Endodermal cell (in vitro differentiated cells): ENCODE results near the gene GJA3. TPM values are rescaled to one million over a fixed set of nuclear protein-coding genes. Genes with fewer than 3 reads are reported as not detected.

Source experiments
- DNase-seq: peaks from one replicate; pipeline ENCODE4 v3.0.0-alpha.2; 2017
- H3K27ac ChIP-seq: 2 replicates; pipeline ENCODE4 v1.5.1; 2013; ENCODE audit warnings: mild to moderate bottlenecking, low read depth, low read length, moderate library complexity
- H3K27me3 ChIP-seq: 2 replicates; pipeline ENCODE4 v1.6.1; 2013; ENCODE audit warnings: mild to moderate bottlenecking, low read length, moderate library complexity; ENCODE audit not compliant: insufficient read depth, control insufficient read depth, poor library complexity, severe bottlenecking
- H3K36me3 ChIP-seq: 2 replicates; pipeline ENCODE4 v1.7.0; 2013; ENCODE audit warnings: mild to moderate bottlenecking, low read length, moderate library complexity; ENCODE audit not compliant: control insufficient read depth, insufficient read depth
- H3K4me1 ChIP-seq: one replicate; pipeline ENCODE4 v1.7.0; 2013; ENCODE audit warnings: low read length; ENCODE audit not compliant: control insufficient read depth, insufficient read depth
- H3K4me3 ChIP-seq: 2 replicates; pipeline ENCODE4 v1.5.1; 2013; ENCODE audit warnings: mild to moderate bottlenecking, low read length, moderate library complexity
- H3K9ac ChIP-seq: 2 replicates; pipeline ENCODE4 v1.6.1; 2013; ENCODE audit warnings: mild to moderate bottlenecking, low read length, moderate library complexity; ENCODE audit not compliant: poor library complexity, severe bottlenecking; ENCODE audit errors: extremely low read depth
- H3K9me3 ChIP-seq: 2 replicates; pipeline ENCODE4 v1.6.1; 2013; ENCODE audit warnings: mild to moderate bottlenecking, low read length, moderate library complexity; ENCODE audit not compliant: control insufficient read depth
- H3K27ac Mint-ChIP-seq: 2 replicates; pipeline ENCODE4 v1.8.0; 2020; ENCODE audit warnings: mixed read lengths
- H3K27me3 Mint-ChIP-seq: 2 replicates; pipeline ENCODE4 v1.8.0; 2021; ENCODE audit warnings: mild to moderate bottlenecking, mixed read lengths; ENCODE audit not compliant: insufficient read depth
- H3K36me3 Mint-ChIP-seq: 2 replicates; pipeline ENCODE4 v1.8.0; 2020; ENCODE audit warnings: low read depth, mixed read lengths
- H3K4me1 Mint-ChIP-seq: 2 replicates; pipeline ENCODE4 v1.8.0; 2020; ENCODE audit warnings: mixed read lengths
- H3K4me3 Mint-ChIP-seq: 2 replicates; pipeline ENCODE4 v1.8.0; 2020; ENCODE audit warnings: mild to moderate bottlenecking, moderate library complexity, mixed read lengths
- H3K9me3 Mint-ChIP-seq: 2 replicates; pipeline ENCODE4 v1.8.0; 2020; ENCODE audit warnings: mild to moderate bottlenecking, mixed read lengths
- WGBS, 2 experiments: methylation state at CpG; one replicate each; pipeline versions ENCODE4 v1.1.5 to v1.1.7; 2013; ENCODE audit warnings: missing lambda C conversion rate in 2 of 2, mixed read lengths in 1 of 2; ENCODE audit not compliant: insufficient coverage in 1 of 2, insufficient read length in 1 of 2; 5-methylcytosine and 5-hydroxymethylcytosine counted together
- total RNA-seq, 2 donors: library from RNA; stranded (reverse); fragmentation: NEBNext Ultra II Directional in 1 of 2; extraction: Animal tissue kit (Norgen Biotek cat#: 25700) in 1 of 2; gene quantifications; 2 replicates in 1 of 2; 3 replicates in 1 of 2; pipeline ENCODE4 v1.2.1, GENCODE V29; 2021
- TF ChIP-seq, protein P1 (sequence below): fragments of 200-600 bp; sonication (generic); conservative IDR thresholded peaks from 2 replicates; pipeline ENCODE4 v1.5.0; 2021; ENCODE audit warnings: antibody characterized with exemption, mild to moderate bottlenecking

GJA3 gene
- total RNA-seq, 2 donors from 2014 or later, result 0.07 to 0.09 TPM

GRCh38 chr13:20173116-20173746, 12.4 kb upstream of the GJA3 start:
- H3K9me3 ChIP-seq, result no peaks in the 10 kb centered on the region
- TF ChIP-seq, protein P1, sequence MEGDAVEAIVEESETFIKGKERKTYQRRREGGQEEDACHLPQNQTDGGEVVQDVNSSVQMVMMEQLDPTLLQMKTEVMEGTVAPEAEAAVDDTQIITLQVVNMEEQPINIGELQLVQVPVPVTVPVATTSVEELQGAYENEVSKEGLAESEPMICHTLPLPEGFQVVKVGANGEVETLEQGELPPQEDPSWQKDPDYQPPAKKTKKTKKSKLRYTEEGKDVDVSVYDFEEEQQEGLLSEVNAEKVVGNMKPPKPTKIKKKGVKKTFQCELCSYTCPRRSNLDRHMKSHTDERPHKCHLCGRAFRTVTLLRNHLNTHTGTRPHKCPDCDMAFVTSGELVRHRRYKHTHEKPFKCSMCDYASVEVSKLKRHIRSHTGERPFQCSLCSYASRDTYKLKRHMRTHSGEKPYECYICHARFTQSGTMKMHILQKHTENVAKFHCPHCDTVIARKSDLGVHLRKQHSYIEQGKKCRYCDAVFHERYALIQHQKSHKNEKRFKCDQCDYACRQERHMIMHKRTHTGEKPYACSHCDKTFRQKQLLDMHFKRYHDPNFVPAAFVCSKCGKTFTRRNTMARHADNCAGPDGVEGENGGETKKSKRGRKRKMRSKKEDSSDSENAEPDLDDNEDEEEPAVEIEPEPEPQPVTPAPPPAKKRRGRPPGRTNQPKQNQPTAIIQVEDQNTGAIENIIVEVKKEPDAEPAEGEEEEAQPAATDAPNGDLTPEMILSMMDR, result no peak
- peaks cover 6% of the 10 kb centered on the region for H3K4me1 Mint-ChIP-seq
- H3K27me3 Mint-ChIP-seq, result peaks cover 28% of the 10 kb centered on the region
- peaks cover 5% of the 10 kb centered on the region for H3K27me3 ChIP-seq
- H3K36me3 Mint-ChIP-seq, result no peaks in the 10 kb centered on the region
- DNase-seq, result peak; percentile 5
- no peak overlapping the region for H3K9ac ChIP-seq
- 90% methylated on average over 2 to 7 of the region's 8 CpGs for whole genome bisulfite sequencing, 2 experiments
- no peak overlapping the region for H3K4me3 Mint-ChIP-seq
- no peaks in the 10 kb centered on the region for H3K9me3 Mint-ChIP-seq
- H3K27ac ChIP-seq, result no peak overlapping the region
- H3K4me3 ChIP-seq, result no peak overlapping the region
- H3K27ac Mint-ChIP-seq, result no peak overlapping the region
- H3K36me3 ChIP-seq, result no peaks in the 10 kb centered on the region
- H3K4me1 ChIP-seq, result no peaks in the 10 kb centered on the region

DNA sequence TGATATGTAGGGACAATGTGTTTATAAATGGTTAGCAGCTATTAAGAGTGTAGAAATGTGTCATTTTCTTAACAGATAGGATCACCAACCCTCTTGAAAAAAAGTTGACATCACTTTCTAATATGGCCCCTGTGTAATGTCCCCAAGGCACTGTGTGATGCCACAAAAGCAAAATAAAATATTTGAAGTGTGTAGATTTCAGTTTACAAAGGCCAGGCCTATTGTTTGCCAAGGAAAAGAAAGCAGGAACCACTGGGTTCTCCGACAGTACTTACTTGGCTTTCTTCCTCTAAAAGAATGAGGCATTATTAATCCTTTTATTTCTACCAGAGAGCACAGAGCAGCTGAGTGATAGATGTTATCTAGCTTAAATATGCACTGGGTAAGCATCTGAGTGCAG, 10.5 kb upstream of the GJA3 start:
- no peak overlapping the region for H3K9ac ChIP-seq
- DNase-seq, result peak; percentile 0
- no peak overlapping the region for H3K27ac ChIP-seq
- H3K27me3 ChIP-seq, result peaks cover 5% of the 10 kb centered on the region
- Mint-ChIP-seq H3K27me3 (peaks cover 23% of the 10 kb centered on the region), H3K36me3 (no peaks in the 10 kb centered on the region), H3K9me3 (no peaks in the 10 kb centered on the region), H3K4me1 (peaks cover 6% of the 10 kb centered on the region), H3K27ac (no peak overlapping the region), H3K4me3 (no peak overlapping the region)
- TF ChIP-seq, protein P1, result no peak
- no peak overlapping the region for H3K4me3 ChIP-seq
- WGBS, 2 experiments, result 100% methylated on average over 1 of the region's 1 CpG; no CpG with 5 or more reads in 1 of the 2 experiments
- no peaks in the 10 kb centered on the region for H3K36me3 ChIP-seq
- H3K4me1 ChIP-seq, result no peaks in the 10 kb centered on the region
- no peaks in the 10 kb centered on the region for H3K9me3 ChIP-seq

- H3K27ac ChIP-seq, result no peak overlapping the region
- H3K4me3 Mint-ChIP-seq, result no peak overlapping the region
- peaks cover 27% of the 10 kb centered on the region for H3K27me3 Mint-ChIP-seq
- peak; percentile 7 for DNase-seq
- no peak overlapping the region for H3K9ac ChIP-seq
- no peaks in the 10 kb centered on the region for H3K9me3 Mint-ChIP-seq
- TF ChIP-seq, protein P1, result no peak
- H3K36me3 ChIP-seq, result no peaks in the 10 kb centered on the region
- no peaks in the 10 kb centered on the region for H3K36me3 Mint-ChIP-seq
- H3K4me1 ChIP-seq, result no peaks in the 10 kb centered on the region
- WGBS, 2 experiments, result 67 to 92% methylated on average over 1 to 5 of the region's 5 CpGs
- H3K4me1 Mint-ChIP-seq, result peaks cover 6% of the 10 kb centered on the region
- peaks cover 10% of the 10 kb centered on the region for H3K27me3 ChIP-seq
- H3K4me3 ChIP-seq, result no peak overlapping the region
- no peak overlapping the region for H3K27ac Mint-ChIP-seq
- H3K9me3 ChIP-seq, result no peaks in the 10 kb centered on the region
These were observed 10.1 kb upstream of the GJA3 start for GRCh38 chr13:20170921-20171320.
